Nephron (organoid): ENCODE results near the gene ARHGAP23.
A peak's percentile ranks its signal among the peaks of the same experiment; 100 is the strongest.

Experiments used
- H3K27ac Mint-ChIP-seq, 3 experiments: 2 replicates each; pipeline ENCODE4 v1.8.0; 2020; ENCODE audit warnings: mixed read lengths in 3 of 3, mild to moderate bottlenecking in 2 of 3, moderate library complexity in 1 of 3
- H3K27me3 Mint-ChIP-seq: 2 replicates; pipeline ENCODE4 v1.8.0; 2021; ENCODE audit warnings: low read depth, mild to moderate bottlenecking, moderate library complexity, mixed read lengths
- H3K36me3 Mint-ChIP-seq: 2 replicates; pipeline ENCODE4 v1.8.0; 2020; ENCODE audit warnings: low read depth, mixed read lengths
- H3K4me1 Mint-ChIP-seq: 2 replicates; pipeline ENCODE4 v1.8.0; 2020; ENCODE audit warnings: mixed read lengths
- H3K4me3 Mint-ChIP-seq, 3 experiments: 2 replicates each; pipeline ENCODE4 v1.8.0; 2020; ENCODE audit warnings: mild to moderate bottlenecking in 3 of 3, mixed read lengths in 3 of 3, moderate library complexity in 2 of 3
- H3K9me3 Mint-ChIP-seq: 2 replicates; pipeline ENCODE4 v1.8.0; 2020; ENCODE audit warnings: mixed read lengths
- TF ChIP-seq, protein P1 (sequence below), 3 experiments: fragments of 200-600 bp; sonication (generic); IDR thresholded peaks; one replicate each; pipeline ENCODE4 v1.5.0; 2021; ENCODE audit warnings: antibody characterized with exemption in 3 of 3; ENCODE audit not compliant: unreplicated experiment in 3 of 3

ARHGAP23 gene

DNA sequence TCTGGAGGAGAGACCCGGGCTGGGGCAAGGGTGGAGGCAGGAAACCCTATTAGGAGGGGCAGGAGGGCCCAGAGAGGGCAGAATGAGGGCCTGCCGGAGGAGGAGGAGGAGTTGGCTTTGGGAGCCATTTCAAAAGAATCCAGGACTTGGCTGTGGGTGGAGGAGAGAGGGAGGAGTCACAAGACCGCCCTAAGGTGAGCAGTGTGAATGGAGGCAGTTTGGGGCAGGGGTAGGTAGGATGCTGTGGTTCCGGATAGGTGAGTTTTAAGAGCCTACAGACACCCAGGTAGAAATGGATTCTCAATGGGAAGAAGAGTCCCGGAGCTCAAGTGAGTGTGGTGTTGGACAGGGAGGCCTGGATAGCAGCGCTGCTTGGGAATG is 80.3 kb downstream of the ARHGAP23 start:
- peaks cover 45% of the 10 kb centered on the region for H3K27me3 Mint-ChIP-seq
- TF ChIP-seq, protein P1, sequence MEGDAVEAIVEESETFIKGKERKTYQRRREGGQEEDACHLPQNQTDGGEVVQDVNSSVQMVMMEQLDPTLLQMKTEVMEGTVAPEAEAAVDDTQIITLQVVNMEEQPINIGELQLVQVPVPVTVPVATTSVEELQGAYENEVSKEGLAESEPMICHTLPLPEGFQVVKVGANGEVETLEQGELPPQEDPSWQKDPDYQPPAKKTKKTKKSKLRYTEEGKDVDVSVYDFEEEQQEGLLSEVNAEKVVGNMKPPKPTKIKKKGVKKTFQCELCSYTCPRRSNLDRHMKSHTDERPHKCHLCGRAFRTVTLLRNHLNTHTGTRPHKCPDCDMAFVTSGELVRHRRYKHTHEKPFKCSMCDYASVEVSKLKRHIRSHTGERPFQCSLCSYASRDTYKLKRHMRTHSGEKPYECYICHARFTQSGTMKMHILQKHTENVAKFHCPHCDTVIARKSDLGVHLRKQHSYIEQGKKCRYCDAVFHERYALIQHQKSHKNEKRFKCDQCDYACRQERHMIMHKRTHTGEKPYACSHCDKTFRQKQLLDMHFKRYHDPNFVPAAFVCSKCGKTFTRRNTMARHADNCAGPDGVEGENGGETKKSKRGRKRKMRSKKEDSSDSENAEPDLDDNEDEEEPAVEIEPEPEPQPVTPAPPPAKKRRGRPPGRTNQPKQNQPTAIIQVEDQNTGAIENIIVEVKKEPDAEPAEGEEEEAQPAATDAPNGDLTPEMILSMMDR (IDR thresholded peaks at IDR 0.05; ENCODE audit: unreplicated experiment in 3 of 3): no peak
- peaks cover 6% of the 10 kb centered on the region for H3K36me3 Mint-ChIP-seq
- no peak overlapping the region for H3K27ac Mint-ChIP-seq
- H3K4me3 Mint-ChIP-seq: peak overlapping the region; percentile 46 to 55 (median 50)
- H3K4me1 Mint-ChIP-seq: peaks cover 34% of the 10 kb centered on the region
- H3K9me3 Mint-ChIP-seq: no peaks in the 10 kb centered on the region

DNA sequence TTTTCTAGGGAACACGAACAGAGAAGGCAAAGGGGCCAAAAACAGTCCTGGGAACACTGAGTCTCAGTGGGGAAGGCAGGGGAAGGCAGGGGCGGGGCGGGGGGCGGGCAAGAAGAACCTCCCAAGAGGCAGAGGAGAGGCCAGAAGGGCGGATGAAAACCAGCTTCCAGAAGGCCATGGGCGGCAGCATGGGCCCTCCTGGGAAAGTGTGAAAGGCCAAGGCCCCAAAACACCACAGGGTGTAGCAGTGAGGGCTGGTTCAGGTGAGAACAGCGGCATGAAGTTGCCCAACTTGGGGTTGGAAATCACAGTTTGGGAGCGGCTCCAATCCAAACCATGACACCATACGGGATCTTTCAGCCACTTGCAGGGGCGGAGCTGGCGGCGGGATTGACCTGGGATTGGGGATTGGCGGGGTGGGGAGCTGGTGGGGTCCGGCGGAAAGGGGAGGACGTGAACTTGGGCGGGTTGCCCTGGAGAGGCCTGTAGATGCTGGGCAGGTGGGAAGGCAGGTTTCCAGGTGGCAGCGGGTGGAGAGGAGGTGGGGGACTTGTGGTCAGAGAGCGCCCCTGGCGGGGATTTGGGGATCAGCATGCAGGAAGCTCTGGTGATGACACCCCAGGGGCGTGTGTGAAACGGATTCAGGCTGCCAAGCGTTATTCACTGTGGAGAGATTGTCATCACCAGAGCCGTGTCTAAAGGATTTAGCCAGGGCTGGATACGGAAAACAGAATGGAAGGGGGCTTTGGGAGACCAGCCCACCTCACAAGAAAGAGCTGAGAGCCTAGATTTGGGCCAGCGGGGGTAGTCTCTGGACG is 80.9 kb downstream of the ARHGAP23 start:
- TF ChIP-seq, protein P1 (IDR thresholded peaks at IDR 0.05; ENCODE audit: unreplicated experiment in 3 of 3): peak; percentile 81 to 89 (median 82)
- peak overlapping the region; percentile 85 to 88 (median 86) for H3K4me3 Mint-ChIP-seq
- H3K27me3 Mint-ChIP-seq: peaks cover 45% of the 10 kb centered on the region
- no peaks in the 10 kb centered on the region for H3K9me3 Mint-ChIP-seq
- H3K27ac Mint-ChIP-seq: peak overlapping the region; percentile 18 to 64 (median 62)
- H3K36me3 Mint-ChIP-seq: peaks cover 4% of the 10 kb centered on the region
- H3K4me1 Mint-ChIP-seq: peaks cover 34% of the 10 kb centered on the region

DNA sequence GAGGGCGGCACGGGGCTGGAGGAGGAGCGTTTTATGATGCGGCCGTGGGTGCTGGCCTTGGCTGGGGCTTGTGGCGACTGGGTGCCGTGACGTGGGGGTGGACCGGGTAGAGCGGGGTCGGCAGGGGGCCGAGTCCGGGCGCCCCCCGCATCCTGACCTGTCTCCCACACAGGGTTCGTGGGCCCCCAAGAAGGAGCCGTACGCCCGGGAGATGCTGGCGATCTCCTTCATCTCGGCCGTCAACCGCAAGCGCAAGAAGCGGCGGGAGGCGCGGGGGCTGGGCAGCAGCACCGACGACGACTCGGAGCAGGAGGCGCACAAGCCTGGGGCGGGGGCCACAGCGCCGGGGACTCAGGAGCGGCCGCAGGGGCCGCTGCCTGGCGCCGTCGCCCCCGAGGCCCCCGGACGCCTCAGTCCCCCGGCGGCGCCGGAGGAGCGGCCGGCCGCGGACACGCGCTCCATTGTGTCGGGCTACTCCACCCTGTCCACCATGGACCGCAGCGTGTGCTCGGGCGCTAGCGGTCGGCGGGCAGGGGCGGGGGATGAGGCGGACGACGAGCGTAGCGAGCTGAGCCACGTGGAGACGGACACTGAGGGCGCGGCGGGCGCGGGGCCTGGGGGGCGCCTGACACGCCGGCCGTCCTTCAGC is 81.6 kb downstream of the ARHGAP23 start:
- H3K27ac Mint-ChIP-seq: peak overlapping the region; percentile 18 to 64 (median 62)
- TF ChIP-seq, protein P1 (IDR thresholded peaks at IDR 0.05; ENCODE audit: unreplicated experiment in 3 of 3): no peak

DNA sequence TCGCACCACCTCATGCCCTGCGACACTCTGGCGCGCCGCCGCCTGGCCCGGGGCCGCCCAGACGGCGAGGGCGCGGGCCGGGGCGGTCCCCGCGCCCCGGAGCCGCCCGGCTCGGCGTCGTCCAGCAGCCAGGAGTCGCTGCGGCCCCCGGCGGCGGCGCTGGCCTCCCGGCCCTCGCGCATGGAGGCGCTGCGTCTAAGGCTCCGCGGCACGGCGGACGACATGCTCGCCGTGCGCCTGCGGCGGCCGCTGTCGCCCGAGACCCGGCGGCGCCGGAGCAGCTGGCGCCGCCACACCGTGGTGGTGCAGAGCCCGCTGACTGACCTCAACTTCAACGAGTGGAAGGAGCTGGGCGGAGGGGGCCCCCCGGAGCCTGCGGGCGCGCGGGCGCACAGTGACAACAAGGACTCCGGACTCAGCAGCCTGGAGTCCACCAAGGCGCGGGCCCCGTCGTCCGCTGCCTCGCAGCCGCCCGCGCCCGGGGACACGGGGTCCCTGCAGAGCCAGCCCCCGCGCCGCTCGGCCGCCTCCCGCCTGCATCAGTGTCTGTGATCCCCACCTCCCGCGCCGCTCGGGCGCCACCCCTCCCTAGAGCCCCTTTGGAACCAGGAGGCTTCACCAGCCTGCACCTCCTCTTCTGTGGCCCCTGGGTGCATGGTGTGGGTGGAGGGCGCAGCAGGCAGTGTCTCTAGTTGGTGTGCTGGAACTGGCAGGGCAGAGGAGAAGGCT is 82.3 kb downstream of the ARHGAP23 start:
- Mint-ChIP-seq H3K27ac (no peak overlapping the region), H3K27me3 (peaks cover 45% of the 10 kb centered on the region), H3K4me1 (peaks cover 34% of the 10 kb centered on the region), H3K4me3 (peak overlapping the region; percentile 61 to 72 (median 67)), H3K36me3 (peaks cover 4% of the 10 kb centered on the region), H3K9me3 (no peaks in the 10 kb centered on the region)
- TF ChIP-seq, protein P1 (IDR thresholded peaks at IDR 0.05; ENCODE audit: unreplicated experiment in 3 of 3): no peak

More for the DNA sequence above, 81.6 kb downstream of the ARHGAP23 start:
- peak overlapping the region; percentile 85 to 88 (median 86) for H3K4me3 Mint-ChIP-seq
- H3K36me3 Mint-ChIP-seq: peaks cover 4% of the 10 kb centered on the region
- no peaks in the 10 kb centered on the region for H3K9me3 Mint-ChIP-seq
- peaks cover 45% of the 10 kb centered on the region for H3K27me3 Mint-ChIP-seq
- peaks cover 34% of the 10 kb centered on the region for H3K4me1 Mint-ChIP-seq

DNA sequence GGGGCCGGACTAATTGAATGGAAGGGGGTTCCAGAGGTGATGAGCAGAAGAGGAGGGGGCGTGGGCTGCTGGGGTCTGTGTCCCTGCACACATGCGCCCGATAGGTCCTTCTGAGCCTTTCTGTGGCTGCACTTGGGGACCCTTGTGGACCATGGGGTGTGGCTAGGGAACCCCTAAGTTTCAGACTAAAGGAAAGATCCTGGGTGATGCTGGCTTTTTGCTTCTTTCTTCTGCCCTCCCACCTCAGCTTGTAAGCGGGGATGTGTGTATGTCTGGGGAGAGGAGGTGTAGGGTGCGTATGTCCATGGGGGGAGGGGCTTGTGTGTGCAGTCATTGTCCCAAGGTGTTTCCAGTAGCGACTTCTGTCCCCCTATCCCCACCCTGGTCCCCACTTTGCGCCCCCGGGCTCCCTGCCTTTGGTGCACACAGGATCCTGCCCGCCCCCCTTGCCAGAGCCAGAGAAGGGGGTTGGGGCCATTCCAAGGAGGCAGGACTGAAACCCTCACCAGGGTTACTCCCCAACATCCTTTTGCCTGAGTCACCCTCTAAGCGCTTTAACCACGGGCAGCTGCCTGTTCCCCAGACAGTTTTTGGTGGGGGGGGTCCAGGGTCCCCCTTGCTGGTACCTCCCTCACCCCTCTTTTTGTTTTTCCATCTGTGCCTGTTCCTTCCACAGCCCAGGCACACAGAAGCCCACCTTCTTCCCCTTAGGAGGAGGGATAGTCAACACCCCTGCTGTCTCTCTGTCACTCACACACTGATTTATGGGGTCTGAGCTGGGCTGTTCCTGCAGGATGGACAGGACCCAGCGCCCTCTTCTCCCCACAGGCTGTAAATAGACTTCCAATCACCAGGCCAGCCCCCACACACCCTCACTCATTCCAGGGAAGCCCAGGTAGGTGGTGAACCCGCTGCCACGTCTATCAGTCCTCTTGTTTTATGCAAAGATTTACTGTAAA is 83.2 kb downstream of the ARHGAP23 start:
- Mint-ChIP-seq H3K4me3 (peak overlapping the region; percentile 61 to 72 (median 67)), H3K4me1 (peaks cover 34% of the 10 kb centered on the region), H3K27me3 (peaks cover 43% of the 10 kb centered on the region), H3K36me3 (peaks cover 4% of the 10 kb centered on the region), H3K9me3 (no peaks in the 10 kb centered on the region), H3K27ac (no peak overlapping the region)
- TF ChIP-seq, protein P1 (IDR thresholded peaks at IDR 0.05; ENCODE audit: unreplicated experiment in 3 of 3): no peak
